Posterior cingulate gyrus (tissue), 11 donors: Measurements from ENCODE around the gene APOA4.

Experiments
- DNase-seq, 10 donors: peaks; one replicate each; pipeline versions ENCODE4 v3.0.0 to v3.0.0-alpha.2; 2020 to 2021; ENCODE audit warnings: mixed read lengths in 3 of 10
- intact Hi-C: fragments of 100-400 bp; cut with DNase I; formaldehyde crosslinking; loops from one replicate; pipeline ENCODE4 v1.15.1; 2023

Gene APOA4

DNA sequence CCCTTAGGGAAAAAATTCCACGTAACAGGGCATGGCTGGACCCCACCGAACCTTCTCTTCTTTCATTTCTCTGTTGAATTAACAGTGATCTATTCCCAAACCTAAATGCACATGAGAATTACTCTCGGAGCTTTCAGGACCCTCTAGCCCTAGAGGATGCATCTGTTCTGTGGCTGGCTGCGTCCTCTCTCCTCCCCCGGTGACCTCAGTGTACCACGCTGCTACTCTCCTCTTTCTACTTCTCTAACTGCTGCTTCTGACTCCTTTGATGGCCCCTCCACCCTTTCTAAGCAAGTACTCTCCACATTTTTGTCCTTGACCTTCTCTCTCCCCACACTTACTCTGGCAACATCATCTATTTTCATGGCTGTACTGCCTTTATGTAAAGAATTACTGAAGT, 26.4 kb upstream of the APOA4 start:
- no peak for DNase-seq

DNA sequence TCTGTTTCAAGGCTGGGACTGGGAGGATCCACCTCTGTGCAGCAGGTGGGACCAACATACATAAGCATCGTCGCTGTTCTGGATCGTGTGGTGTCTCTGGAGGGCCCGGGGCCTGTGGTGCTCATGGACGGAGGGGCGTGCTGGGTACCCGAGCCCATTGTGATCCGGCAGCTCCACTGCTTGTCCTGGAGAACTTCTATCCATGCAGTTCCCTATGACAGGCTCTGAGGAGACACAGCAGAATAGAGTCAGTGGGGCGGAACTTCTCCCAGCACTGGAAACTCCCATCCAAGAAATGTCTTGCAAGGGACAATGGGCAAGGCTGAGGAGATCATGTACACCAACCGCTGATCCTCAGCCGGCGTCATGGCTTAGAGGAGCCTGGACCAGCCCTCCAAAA, 26.0 kb upstream of the APOA4 start:
- no peak for DNase-seq
- intact Hi-C loops, result no loop called here

More for the DNA sequence above, 26.4 kb upstream of the APOA4 start:
- intact Hi-C loops, result no loop called here

DNA sequence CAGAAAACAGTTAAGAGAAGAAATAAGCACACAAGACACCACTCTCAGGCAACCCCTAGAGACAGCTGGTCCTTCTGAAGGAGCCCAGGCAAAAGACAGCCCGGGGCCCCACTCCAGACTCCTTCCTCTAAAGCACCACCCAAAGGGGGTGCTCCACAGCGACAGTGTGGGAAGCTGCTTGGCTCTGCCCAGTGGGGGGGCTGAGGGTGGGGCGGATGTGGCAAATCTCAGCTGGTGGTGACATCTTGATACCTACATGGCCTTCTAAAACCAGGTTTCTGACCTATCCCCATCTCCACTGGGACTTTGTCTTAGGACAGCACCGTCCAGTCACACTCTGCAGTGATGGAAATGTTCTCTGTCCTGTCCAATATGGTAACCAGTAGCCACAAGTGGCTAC, 24.5 kb upstream of the APOA4 start:
- DNase-seq, result no peak
- intact Hi-C loops, result no loop called here

DNA sequence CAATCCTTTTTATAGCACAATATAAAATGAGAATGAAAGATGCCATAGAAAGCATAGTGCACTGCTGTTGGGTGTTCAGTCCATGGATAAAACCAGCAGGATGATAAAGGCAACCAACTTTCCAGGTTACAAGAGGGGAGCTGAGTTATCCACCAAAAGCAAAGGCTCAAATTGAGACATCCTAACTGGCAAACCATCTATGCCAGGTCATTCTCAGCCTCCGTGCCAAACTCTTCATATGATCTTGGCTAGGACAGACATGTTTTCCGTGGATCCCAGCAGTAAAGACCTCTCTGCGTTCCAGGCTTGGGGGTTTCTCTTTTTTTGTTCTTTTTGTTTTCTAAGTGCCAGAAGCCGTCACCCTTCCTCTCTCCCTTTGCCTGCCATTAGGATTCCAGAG, 21.6 kb upstream of the APOA4 start:
- DNase-seq, result no peak
- intact Hi-C loops, result no loop called here

DNA sequence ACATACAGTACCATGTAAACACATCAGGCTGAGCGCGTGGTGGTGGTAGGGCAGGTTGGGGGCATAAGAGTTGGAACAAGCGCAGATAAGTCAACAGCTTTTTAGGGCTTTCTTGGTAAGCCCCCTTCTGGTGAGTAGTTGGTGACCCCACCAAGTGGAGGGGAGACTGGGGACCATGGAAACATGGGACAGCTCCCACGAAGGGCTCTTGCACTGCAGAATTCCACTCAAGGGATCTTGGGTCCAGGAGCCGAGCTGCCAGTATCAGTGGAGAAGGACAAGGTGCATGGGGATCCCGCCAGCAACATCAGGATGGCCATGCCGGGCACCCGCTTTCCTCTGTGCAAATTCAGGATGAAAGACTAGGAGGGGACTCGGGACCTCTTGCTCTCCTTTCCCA, 20.6 kb upstream of the APOA4 start:
- no peak for DNase-seq
- intact Hi-C loops, result no loop called here

DNA sequence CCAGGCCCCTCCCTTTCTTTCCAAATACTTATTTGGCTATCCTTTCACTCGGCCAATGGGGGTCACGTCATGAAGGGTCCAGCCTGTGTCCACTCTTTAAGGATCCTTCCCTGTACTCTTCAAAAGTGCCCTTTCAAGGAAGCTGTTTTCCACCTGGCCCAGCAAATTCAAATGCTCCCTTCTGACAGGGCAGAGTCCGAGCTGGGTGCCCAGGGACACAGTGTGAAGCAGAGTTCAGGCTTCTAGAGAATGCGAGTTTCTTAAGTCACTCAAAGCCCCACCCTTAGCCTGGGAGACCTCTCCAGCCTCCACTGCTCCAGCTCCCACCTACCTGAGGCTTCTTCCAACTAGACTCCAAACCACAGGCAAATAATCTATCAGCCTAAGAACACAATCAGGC, 19.8 kb upstream of the APOA4 start:
- intact Hi-C loops, result no loop called here

DNA sequence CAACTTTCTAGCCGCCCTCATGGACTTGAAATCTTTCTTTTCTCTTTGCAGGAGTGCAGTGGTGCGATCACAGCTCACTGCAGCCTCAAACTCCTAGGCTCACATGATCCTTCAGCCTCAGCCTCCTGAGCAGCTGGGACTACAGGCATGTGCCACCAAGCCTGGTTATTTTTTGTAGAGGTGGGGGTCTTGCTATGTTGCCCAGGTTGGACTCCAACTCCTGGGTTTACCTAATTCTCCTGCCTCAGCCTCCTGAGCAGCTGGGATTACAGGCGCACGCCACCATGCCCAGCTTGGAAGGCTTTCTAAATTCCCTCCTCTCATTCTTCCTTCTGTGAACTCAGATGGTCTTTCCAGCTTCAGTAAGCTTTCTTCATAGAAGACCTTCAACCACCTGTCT, 19.0 kb upstream of the APOA4 start:
- intact Hi-C loops, result no loop called here
- DNase-seq, result no peak

More for the DNA sequence above, 19.8 kb upstream of the APOA4 start:
- no peak for DNase-seq

DNA sequence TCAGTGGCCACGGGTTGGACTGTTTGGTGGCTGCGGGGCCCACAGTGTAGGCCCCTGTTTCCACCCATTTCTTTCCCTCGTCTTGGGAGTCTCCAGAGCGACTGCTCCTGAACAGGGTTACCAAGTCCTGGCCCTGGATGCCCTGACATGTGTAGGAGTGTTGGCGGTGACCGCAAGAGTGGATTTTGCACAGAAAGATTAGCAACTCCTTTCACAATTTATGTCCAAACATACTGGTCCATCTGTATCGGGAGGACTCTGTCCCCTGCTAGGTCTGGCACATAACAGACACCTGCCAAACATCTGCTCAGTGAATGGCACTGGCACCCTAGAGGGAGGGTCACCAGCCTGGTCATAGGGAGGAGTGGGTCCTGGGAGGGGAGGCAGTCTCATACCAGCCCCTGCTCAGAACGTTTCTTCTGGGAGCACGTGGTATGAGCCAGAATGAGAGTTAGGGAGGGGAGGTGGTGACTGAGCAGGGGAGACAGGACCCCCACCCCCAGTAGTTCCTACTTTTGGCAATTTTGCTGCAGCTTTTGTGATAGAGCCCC, 17.7 kb upstream of the APOA4 start:
- DNase-seq, result no peak
- intact Hi-C loops, result no loop called here

DNA sequence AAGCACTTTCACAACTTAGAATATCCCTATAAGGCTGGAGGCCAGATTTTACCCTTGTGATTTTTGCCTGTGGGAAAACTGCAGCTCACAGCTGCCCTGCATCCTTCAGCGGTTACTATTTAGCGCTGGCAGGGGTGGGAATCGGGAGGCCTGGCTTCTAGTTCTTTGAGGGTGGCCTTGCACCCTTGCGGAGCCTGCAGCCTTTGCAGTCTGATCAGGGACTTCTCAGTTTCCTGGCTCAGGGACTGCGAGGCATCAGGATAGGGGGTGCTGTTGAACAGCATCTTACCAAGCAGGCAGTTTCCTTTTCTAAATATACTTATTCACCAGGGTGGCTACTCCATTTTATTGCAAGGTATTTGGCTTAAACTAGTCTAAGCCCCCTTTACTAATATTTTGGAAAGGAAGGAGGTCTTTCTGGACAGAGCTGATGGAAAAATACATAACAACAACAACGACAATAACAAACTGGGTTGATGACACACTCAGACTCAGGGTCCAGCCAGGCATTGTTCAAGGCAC, 17.2 kb upstream of the APOA4 start:
- DNase-seq, result peak in 1 of 10 donors; percentile 32
- intact Hi-C loops, result no loop called here

DNA sequence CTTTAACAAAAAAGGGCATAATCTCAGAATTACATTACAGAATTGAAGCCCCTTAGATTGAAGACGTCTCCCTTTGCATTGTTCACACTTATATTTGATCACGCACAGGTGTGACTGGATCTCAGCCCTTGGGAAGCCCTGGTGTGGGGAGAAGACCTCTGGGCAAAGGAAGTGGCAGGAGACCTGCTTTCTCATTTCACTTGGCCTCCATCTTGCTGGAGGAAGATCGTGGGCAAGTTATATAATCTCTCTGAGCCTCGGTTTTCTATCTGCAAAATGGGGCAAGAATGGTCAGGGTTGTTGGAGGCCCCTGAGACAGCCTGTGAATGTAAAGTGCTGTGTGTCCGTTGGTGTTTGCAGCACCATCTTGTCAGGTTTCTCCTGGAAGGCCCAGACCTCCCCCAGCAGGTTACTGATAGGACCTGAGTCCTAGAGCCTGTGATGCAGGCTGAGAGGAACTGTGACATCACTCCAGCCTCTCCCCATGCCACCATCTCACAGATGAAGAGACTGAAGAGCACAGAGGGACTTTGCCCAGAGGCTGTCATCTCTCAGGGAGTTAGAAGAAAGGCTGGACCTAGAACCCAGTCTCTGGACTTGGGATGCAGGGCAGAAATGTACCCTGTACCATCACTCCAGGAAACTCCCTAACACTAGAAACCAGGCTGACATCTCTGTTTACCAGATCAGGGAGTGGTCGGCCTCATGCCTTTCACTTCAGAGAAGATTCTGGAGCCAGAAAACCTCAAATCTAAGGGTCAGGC, 15.4 kb upstream of the APOA4 start:
- intact Hi-C loops, result loop anchor here (5.0 kb wide), 1 partner anchor 46 kb away; the partner anchor contains the start of gene APOA5
- DNase-seq, result no peak

DNA sequence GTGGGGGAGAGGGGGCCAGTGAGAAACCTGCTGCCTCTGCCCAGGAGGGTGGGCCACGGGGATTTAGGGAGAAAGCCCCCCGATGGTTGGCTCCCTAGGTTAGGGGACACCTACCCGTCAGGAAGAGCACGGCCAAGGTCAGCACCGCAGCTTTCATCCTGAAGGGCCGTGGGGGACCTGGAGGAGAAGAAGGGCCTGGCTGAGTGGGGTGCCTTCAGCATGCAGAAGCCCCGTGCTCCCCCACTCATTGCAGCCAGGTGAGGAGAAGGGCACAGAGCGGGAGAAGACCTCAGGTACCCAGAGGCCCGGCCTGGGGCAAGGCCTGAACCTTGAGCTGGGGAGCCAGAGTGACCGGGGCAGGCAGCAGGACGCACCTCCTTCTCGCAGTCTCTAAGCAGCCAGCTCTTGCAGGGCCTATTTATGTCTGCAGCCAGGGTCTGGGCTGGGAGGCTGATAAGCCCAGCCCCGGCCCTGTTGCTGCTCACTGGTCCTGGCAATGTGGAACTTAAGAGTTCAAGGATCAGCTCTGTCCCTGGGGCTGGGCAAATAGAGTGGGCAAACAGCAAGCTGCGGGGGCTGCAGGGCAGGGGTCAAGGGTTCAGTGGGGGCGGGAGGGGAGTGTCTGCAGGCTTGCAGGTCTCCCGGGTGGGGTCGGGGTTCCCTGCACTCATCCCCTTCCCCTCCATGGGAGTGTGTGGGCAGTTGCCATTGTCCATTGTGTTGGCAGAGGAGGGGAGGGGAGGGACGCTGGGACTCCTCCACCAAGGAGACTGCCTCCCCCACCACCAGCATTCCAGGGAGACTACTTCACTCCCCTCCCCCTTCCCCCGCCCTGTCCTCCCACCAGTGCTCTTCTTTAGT, 14.4 kb upstream of the APOA4 start, which contains the start of gene APOA1:
Gene APOA1, minus strand, starts transcription at position 392 of the 861 bp plus-strand sequence. Its CDS starts 235 bp downstream, at position 157.
- DNase-seq, result no peak
- intact Hi-C loops, result loop anchor here (5.0 kb wide), 1 partner anchor 45 kb away; the partner anchor contains the start of gene APOA5

DNA sequence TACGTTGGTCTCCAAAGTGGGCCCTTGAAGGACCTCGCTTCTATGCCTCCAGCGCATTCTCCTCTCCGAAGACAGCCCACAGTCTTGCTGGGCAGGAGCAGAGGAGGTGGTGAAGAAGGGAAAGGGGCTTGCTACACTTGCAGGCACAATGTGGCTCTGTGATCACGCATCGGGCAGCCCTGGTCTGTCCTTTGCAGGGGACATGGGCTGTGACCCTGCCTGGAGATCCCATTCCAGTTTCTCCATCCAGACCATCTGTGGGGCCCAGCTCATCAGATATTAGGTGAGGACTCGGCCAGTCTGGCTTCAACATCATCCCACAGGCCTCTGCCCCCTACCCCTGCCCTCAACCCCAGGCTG, 13.5 kb upstream of the APOA4 start:
- intact Hi-C loops, result loop anchor here (5.0 kb wide), 1 partner anchor 44 kb away; the partner anchor contains the start of gene APOA5
- DNase-seq, result no peak

DNA sequence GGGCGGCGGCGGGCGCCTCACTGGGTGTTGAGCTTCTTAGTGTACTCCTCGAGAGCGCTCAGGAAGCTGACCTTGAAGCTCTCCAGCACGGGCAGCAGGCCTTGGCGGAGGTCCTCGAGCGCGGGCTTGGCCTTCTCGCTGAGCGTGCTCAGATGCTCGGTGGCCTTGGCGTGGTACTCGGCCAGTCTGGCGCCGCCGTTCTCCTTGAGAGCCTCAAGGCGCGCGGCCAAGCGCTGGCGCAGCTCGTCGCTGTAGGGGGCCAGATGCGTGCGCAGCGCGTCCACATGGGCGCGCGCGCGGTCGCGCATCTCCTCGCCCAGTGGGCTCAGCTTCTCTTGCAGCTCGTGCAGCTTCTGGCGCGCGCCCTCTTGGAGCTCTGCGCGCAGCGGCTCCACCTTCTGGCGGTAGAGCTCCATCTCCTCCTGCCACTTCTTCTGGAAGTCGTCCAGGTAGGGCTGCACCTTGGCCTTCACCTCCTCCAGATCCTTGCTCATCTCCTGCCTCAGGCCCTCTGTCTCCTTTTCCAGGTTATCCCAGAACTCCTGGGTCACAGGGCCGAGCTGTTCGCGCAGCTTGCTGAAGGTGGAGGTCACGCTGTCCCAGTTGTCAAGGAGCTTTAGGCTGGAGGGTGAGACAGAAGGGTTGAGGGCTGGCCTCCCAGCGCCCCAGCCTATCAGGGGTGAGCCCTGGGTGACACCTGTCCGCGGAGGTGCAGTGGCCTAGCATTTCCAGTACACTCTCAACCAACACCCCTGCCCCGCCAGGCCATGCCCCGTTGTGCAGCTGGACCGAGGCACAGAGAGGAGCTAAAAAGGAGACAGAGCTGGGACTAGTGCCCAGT, 12.9 kb upstream of the APOA4 start:
- DNase-seq, result peak; percentile 58 to 98 (median 84)
- intact Hi-C loops, result loop anchor here (5.0 kb wide), 1 partner anchor 44 kb away; the partner anchor contains the start of gene APOA5

DNA sequence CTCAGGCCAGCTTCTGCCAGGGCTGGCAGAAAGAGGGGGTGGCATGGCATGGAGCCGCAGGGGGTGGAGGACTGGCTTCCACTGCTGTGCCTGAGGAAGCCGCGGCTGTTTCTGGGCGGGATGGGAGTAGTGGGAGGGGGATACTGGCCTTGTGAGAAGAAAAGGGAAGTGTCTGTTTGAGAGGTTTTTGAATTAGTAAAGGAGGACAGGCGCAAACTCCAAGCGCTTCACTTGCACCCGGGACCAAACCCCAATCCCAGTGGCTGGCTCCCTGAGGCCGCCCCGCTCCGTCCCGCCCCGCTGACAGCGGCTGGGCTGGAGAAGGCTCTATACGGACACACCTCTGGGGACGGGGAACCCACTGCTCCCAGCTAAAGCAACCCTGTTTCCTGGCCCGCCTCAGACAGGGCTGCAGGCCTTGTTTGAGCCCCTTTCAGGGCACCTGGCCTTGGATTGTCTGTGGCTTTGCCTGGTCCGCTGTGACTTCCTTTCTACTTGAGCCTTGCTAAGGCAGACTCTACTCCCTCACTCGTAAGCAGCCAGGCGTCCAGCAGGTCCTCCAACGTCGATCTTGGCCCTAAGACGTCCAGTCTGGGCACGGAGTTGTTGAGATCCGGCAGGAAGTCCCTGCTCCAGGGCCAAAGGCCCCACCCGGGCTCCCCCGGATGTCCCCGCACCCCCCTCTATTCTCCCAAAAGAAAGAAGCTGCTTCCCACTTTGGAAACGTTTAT, 12.1 kb upstream of the APOA4 start:
- intact Hi-C loops, result loop anchor here (5.0 kb wide), 1 partner anchor 43 kb away; the partner anchor contains the start of gene APOA5

DNA sequence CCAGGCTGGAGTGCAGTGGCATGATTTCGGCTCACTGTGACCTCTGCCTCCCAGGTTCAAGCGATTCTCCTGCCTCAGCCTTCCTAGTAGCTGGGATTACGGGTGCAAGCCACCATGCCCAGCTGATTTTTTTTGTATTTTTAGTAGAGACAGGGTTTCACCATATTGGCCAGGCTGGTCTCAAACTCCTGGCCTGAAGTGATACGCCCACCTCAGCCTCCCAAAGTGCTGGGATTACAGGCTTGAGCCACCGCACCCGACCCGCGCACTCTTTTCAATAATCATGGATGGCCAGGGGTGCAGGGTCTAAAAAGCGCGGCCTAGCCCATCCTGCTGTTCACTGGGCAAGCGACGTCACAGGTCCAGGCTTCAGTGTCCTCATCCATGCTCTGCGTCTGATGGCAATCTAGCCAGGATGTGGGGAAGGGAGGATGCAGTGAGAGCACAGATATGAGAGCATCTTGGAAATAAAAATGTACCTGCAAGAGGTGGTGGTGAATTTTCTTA, 11.5 kb upstream of the APOA4 start:
- peak in 1 of 10 donors; percentile 62 for DNase-seq
- intact Hi-C loops, result loop anchor here (5.0 kb wide), 1 partner anchor 42 kb away; the partner anchor contains the start of gene APOA5

More for the DNA sequence above, 12.1 kb upstream of the APOA4 start:
- DNase-seq, result peak in 1 of 10 donors; percentile 79

DNA sequence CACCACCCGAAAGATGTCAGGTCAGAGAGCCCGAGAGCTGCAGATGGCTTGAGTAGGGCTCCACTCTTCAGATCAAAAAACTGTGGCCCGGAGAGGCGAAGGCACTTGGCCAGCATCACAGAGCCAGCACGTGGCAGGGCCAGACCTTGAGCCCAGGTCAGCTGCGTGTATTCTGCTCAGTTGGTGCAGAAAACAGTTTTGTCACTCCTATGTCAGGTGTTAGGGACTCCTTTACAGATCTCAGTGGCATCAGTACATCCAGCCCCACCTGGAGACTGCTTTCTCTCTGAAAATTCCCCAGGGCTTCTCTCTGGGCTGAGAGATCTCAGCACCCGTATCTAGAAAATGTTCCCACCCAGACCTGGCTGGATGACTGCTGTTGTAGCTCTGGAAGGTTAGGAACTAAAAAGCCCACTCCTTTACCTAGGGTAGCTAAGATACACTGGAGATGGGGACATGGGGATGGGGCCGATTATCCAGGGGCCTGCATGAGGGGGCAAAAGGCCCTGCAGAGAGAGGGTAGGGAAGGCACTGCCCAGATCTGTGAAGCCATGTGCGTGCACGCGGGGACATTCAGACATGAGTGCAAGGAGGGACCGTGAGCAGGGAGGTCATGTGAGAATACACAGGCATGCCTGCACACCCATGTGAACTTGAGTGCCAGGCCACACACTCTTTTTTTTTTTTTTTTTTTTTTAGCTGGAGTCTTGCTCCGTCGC, 10.9 kb upstream of the APOA4 start:
- no peak for DNase-seq
- intact Hi-C loops, result no loop called here

DNA sequence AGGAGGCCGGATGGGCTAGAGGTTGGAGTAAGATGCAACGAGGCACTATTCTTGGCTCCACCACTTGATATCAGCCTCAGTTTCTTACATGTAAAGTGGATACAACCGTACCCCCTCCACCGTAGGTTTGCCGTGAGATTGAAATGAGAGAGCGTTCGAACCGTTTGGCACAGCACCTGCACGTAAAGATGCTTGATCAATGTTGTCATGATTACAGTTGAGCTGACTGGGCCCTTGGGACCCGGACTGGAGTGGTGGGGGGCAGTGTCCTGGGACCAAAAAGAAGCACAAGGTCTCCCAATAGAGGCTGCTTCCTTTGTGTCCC, 10.3 kb upstream of the APOA4 start:
- DNase-seq, result peak in 2 of 10 donors; percentile 20 to 75
- intact Hi-C loops, result no loop called here
